H1 (cell line): Measurements from ENCODE around the gene CAMKK1. TPM values are rescaled to one million over a fixed set of nuclear protein-coding genes. Genes with fewer than 3 reads are reported as not detected.

Experiments used
- CTCF ChIA-PET: fragments of 300-600 bp; sonication (Branson Sonifier 250); formaldehyde crosslinking; loops from one replicate; lab custom pipeline; 2021; ENCODE audit not compliant: partially characterized antibody; lab: Charles Lee
- POLR2A ChIA-PET: fragments of 300-600 bp; sonication (Branson Sonifier 250); formaldehyde crosslinking; loops from one replicate; lab custom pipeline; 2021; ENCODE audit warnings: inconsistent platforms; ENCODE audit not compliant: partially characterized antibody; lab: Charles Lee
- DNase-seq, 2 experiments: peaks; one replicate each; pipeline versions ENCODE4 v3.0.0 to v3.0.0-alpha.2; 2010 to 2022; ENCODE audit warnings: low spot score in 2 of 2, low read depth in 1 of 2, mixed read lengths in 1 of 2
- FAIRE-seq: peaks from 2 replicates; lab custom pipeline; 2011; peaks lifted over from hg19 to GRCh38; lab: Jason Lieb, UNC
- H2AFZ ChIP-seq: 2 replicates; pipeline ENCODE4 v1.8.1; 2012; ENCODE audit warnings: low read length, inconsistent platforms
- H2AK5ac ChIP-seq: 2 replicates; pipeline ENCODE4 v1.6.1; 2013; ENCODE audit warnings: low read depth, low read length
- H2BK120ac ChIP-seq: replicated peaks from 2 replicates; pipeline ENCODE3; 2013; ENCODE audit warnings: low read depth, low read length, inconsistent platforms
- H2BK12ac ChIP-seq: 2 replicates; pipeline ENCODE4 v1.6.1; 2013; ENCODE audit warnings: low read depth, low read length
- H2BK15ac ChIP-seq: 2 replicates; pipeline ENCODE4 v1.6.1; 2013; ENCODE audit warnings: low read length
- H2BK20ac ChIP-seq: 2 replicates; pipeline ENCODE4 v1.6.1; 2013; ENCODE audit warnings: low read length
- H2BK5ac ChIP-seq: 2 replicates; pipeline ENCODE4 v1.6.1; 2013; ENCODE audit warnings: low read depth, low read length
- H3K14ac ChIP-seq: 2 replicates; pipeline ENCODE4 v1.6.1; 2013; ENCODE audit warnings: inconsistent platforms; ENCODE audit not compliant: insufficient read length
- H3K18ac ChIP-seq: 2 replicates; pipeline ENCODE4 v1.6.1; 2013; ENCODE audit warnings: low read length; ENCODE audit errors: extremely low read depth
- H3K23ac ChIP-seq: 2 replicates; pipeline ENCODE4 v1.6.1; 2013; ENCODE audit warnings: inconsistent platforms; ENCODE audit not compliant: insufficient read length
- H3K23me2 ChIP-seq: 2 replicates; pipeline ENCODE4 v1.6.1; 2013; ENCODE audit warnings: low read depth, low read length
- H3K27ac ChIP-seq: 2 replicates; pipeline ENCODE4 v1.6.1; 2011; ENCODE audit warnings: low read depth, low read length, inconsistent platforms
- H3K27me3 ChIP-seq, 4 experiments: replicated peaks in 1 of 4; 1 replicate in 1 of 4; 2 replicates in 3 of 4; pipeline versions ENCODE4 v1.6.1 to v1.8.1; 2011 to 2013; ENCODE audit warnings: low read length in 3 of 4, mild to moderate bottlenecking in 3 of 4, inconsistent platforms in 2 of 4, mixed read lengths in 2 of 4, moderate library complexity in 1 of 4; ENCODE audit not compliant: control insufficient read depth in 3 of 4, insufficient read depth in 3 of 4; ENCODE audit errors: extremely low read depth in 1 of 4
- H3K36me3 ChIP-seq, 4 experiments: 2 replicates each; pipeline versions ENCODE4 v1.6.1 to v1.8.1; 2011 to 2013; ENCODE audit warnings: mild to moderate bottlenecking in 4 of 4, low read length in 3 of 4, moderate library complexity in 2 of 4, control low read depth in 1 of 4, inconsistent platforms in 1 of 4; ENCODE audit not compliant: insufficient read depth in 4 of 4, control insufficient read depth in 2 of 4
- H3K4ac ChIP-seq: replicated peaks from 2 replicates; pipeline ENCODE3; 2013; ENCODE audit warnings: low read length, low read depth, mixed read lengths, inconsistent platforms; ENCODE audit not compliant: insufficient read length
- H3K4me1 ChIP-seq, 4 experiments: replicated peaks in 1 of 4; 1 replicate in 1 of 4; 2 replicates in 3 of 4; pipeline versions ENCODE4 v1.6.1 to v1.8.1; 2011 to 2013; ENCODE audit warnings: low read length in 3 of 4, inconsistent platforms in 2 of 4, mixed read lengths in 1 of 4; ENCODE audit not compliant: insufficient read depth in 4 of 4, control insufficient read depth in 3 of 4
- H3K4me2 ChIP-seq, 2 experiments: 2 replicates each; pipeline versions ENCODE4 v1.6.1 to v1.8.1; 2011 to 2013; ENCODE audit warnings: low read depth in 2 of 2, low read length in 2 of 2, control low read depth in 1 of 2, inconsistent platforms in 1 of 2, mild to moderate bottlenecking in 1 of 2; ENCODE audit not compliant: insufficient read depth in 1 of 2
- H3K4me3 ChIP-seq, 4 experiments: fragments of 200-600, 300-600 bp in 1 of 4; sonication (generic), shearing (Covaris generic), sonication (Bioruptor Twin) in 1 of 4; 2 replicates each; pipeline versions ENCODE4 v1.5.1 to v1.8.1; 2011 to 2016; ENCODE audit warnings: low read length in 4 of 4, low read depth in 3 of 4, control low read depth in 2 of 4, inconsistent platforms in 2 of 4, mild to moderate bottlenecking in 2 of 4, mixed read lengths in 1 of 4, moderate library complexity in 1 of 4; ENCODE audit not compliant: insufficient read depth in 2 of 4; ENCODE audit errors: extremely low read depth in 1 of 4
- H3K56ac ChIP-seq: replicated peaks from 2 replicates; pipeline ENCODE3; 2013; ENCODE audit warnings: low read depth, mild to moderate bottlenecking, mixed read lengths, low read length, inconsistent platforms; ENCODE audit not compliant: insufficient read length
- H3K79me1 ChIP-seq: 2 replicates; pipeline ENCODE4 v1.6.1; 2013; ENCODE audit warnings: low read depth, low read length, control low read depth
- H3K79me2 ChIP-seq, 2 experiments: 2 replicates each; pipeline versions ENCODE4 v1.6.1 to v1.8.1; 2012 to 2013; ENCODE audit warnings: low read length in 2 of 2, mild to moderate bottlenecking in 2 of 2, inconsistent platforms in 1 of 2; ENCODE audit not compliant: insufficient read depth in 2 of 2, control insufficient read depth in 1 of 2
- H3K9ac ChIP-seq, 4 experiments: replicated peaks in 1 of 4; 1 replicate in 1 of 4; 2 replicates in 3 of 4; pipeline versions ENCODE4 v1.6.1 to v1.8.1; 2011 to 2013; ENCODE audit warnings: low read depth in 3 of 4, low read length in 3 of 4, control low read depth in 2 of 4, mild to moderate bottlenecking in 2 of 4, moderate library complexity in 2 of 4, inconsistent platforms in 1 of 4; ENCODE audit errors: extremely low read depth in 1 of 4
- H3K9me3 ChIP-seq, 2 experiments: 2 replicates each; pipeline versions ENCODE4 v1.6.1 to v1.8.1; 2012 to 2013; ENCODE audit warnings: mild to moderate bottlenecking in 2 of 2, moderate library complexity in 2 of 2, control low read depth in 1 of 2, inconsistent platforms in 1 of 2, low read depth in 1 of 2, low read length in 1 of 2, mixed read lengths in 1 of 2; ENCODE audit not compliant: insufficient read depth in 2 of 2
- H4K20me1 ChIP-seq, 2 experiments: replicated peaks in 1 of 2; 2 replicates each; pipeline versions ENCODE3 to v1.8.1; 2011 to 2013; ENCODE audit warnings: inconsistent platforms in 2 of 2, low read length in 2 of 2, mild to moderate bottlenecking in 1 of 2; ENCODE audit not compliant: insufficient read depth in 2 of 2, control insufficient read depth in 1 of 2
- H4K5ac ChIP-seq: 2 replicates; pipeline ENCODE4 v1.6.1; 2013; ENCODE audit warnings: low read length, low read depth, mixed read lengths, inconsistent platforms; ENCODE audit not compliant: insufficient read length
- H4K8ac ChIP-seq: 2 replicates; pipeline ENCODE4 v1.8.0; 2013; ENCODE audit warnings: mild to moderate bottlenecking, moderate library complexity, low read length, inconsistent platforms; ENCODE audit not compliant: insufficient read depth; ENCODE audit errors: extremely low read depth
- H4K91ac ChIP-seq: replicated peaks from 2 replicates; pipeline ENCODE3; 2013; ENCODE audit warnings: low read length, mixed read lengths, inconsistent platforms; ENCODE audit not compliant: insufficient read length
- BCL11A ChIP-seq, 2 experiments: IDR thresholded peaks; one replicate each; pipeline ENCODE4 v1.6.1; 2011; ENCODE audit warnings: low read depth in 2 of 2, low read length in 2 of 2, mild to moderate bottlenecking in 2 of 2
- CBX5 ChIP-seq: fragments of 300-800, 300-1000 bp; sonication (generic); IDR thresholded peaks from 2 replicates; pipeline ENCODE4 v1.7.1; 2016; ENCODE audit warnings: antibody characterized with exemption, low read length, low read depth
- KDM5A ChIP-seq: fragments of 200-600 bp; IDR thresholded peaks from 2 replicates; pipeline ENCODE4 v1.7.1; 2012; ENCODE audit warnings: mild to moderate bottlenecking, low read length, inconsistent platforms, mixed read lengths
- PHF8 ChIP-seq: fragments of 200-600 bp; sonication (generic); conservative IDR thresholded peaks from 2 replicates; pipeline ENCODE4 v1.7.1; 2012; ENCODE audit warnings: low read depth, mild to moderate bottlenecking, inconsistent platforms, low read length, moderate library complexity
- POU5F1 ChIP-seq: IDR thresholded peaks from 2 replicates; pipeline ENCODE4 v1.6.1; 2011; ENCODE audit warnings: low read depth, mild to moderate bottlenecking, low read length, moderate library complexity
- SAP30 ChIP-seq: fragments of 300-600 bp; sonication (generic); IDR thresholded peaks from 2 replicates; pipeline ENCODE4 v1.7.1; 2012; ENCODE audit warnings: low read length, moderate library complexity, mild to moderate bottlenecking, inconsistent platforms; ENCODE audit not compliant: insufficient read depth, insufficient replicate concordance
- SIX5 ChIP-seq: IDR thresholded peaks from 2 replicates; pipeline ENCODE4 v1.6.1; 2011; ENCODE audit warnings: mild to moderate bottlenecking, low read depth, low read length
- YY1 ChIP-seq: IDR thresholded peaks from 2 replicates; pipeline ENCODE4 v1.6.1; 2011; ENCODE audit warnings: low read depth, mild to moderate bottlenecking, low read length
- WGBS, 2 experiments: shearing (Covaris generic) in 1 of 2; methylation state at CpG; one replicate each; pipeline versions ENCODE4 v1.1.6 to v1.1.7; 2013 to 2015; ENCODE audit warnings: low lambda C conversion rate in 2 of 2, mixed read lengths in 2 of 2, inconsistent platforms in 1 of 2, low coverage in 1 of 2, missing lambda C conversion rate in 1 of 2; ENCODE audit not compliant: insufficient replicate concordance in 2 of 2, insufficient coverage in 1 of 2, insufficient read length in 1 of 2; ENCODE audit errors: extremely low coverage in 1 of 2, missing lambda C conversion rate in 1 of 2; 5-methylcytosine and 5-hydroxymethylcytosine counted together
- polyA plus RNA-seq, 7 experiments: library from polyadenylated mRNA; depleted of rRNA in 3 of 7; stranded (reverse) in 5 of 7; unstranded in 2 of 7; fragments of >200 nt in 5 of 7; fragments of 200-250 nt in 2 of 7; gene quantifications; 1 replicate in 5 of 7; 2 replicates in 1 of 7; 4 replicates in 1 of 7; pipeline versions ENCODE4 v1.2.1 to v1.2.3, GENCODE V29; 2011 to 2013; ENCODE audit warnings: missing spikeins in 2 of 7, mixed read lengths in 2 of 7
- total RNA-seq: library from RNA; stranded (reverse); fragmentation: NEBNext Ultra II Directional; extraction: Animal tissue kit (Norgen Biotek cat#: 25700); gene quantifications from 2 replicates; pipeline ENCODE4 v1.2.1, GENCODE V29; 2021

CAMKK1 gene
- total and polyA plus RNA-seq, 2 of the 8 experiments (the other 6 are each of a cell fraction or from before 2014, with no cell fraction given), result 7.1 to 7.6 TPM

DNA sequence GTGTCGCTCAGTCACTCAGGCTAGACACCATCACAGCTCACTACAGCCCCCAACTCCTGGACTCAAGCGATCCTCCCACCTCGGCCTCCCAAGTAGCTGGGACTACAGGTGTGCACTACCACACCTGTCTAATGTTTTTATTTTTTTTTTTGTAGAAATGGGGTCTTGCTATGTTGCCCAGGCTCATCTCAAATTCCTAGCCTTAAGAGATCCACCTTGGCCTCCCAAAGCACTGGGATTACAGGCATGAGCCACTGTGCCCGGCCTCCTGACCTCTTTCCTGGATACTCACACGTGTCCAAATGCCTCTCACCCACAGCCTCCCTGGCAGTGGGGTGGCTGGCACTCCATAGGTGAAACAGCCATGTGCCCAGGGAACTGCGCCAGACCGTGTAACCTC lies 17.5 kb downstream of the CAMKK1 start:
- Histone ChIP-seq H3K79me2 (no peaks in the 10 kb centered on the region), H3K36me3 (peaks cover 0 to 8% (median 4%) of the 10 kb centered on the region in 4 experiments; a peak in 2 of 8 replicates), H4K8ac (no peak overlapping the region), H3K4me2 (no peak overlapping the region), H3K18ac (no peak overlapping the region), H3K4ac (no peak overlapping the region), H3K79me1 (no peaks in the 10 kb centered on the region; the same call in 1 of the 2 replicates), H3K4me1 (no peaks in the 10 kb centered on the region), H3K23ac (no peak overlapping the region), H2BK12ac (no peak overlapping the region), H3K23me2 (no peaks in the 10 kb centered on the region), H4K91ac (no peak overlapping the region), H3K27ac (no peak overlapping the region), H3K14ac (no peak overlapping the region), H2BK120ac (no peak overlapping the region), H3K56ac (no peak overlapping the region), H3K9ac (no peak overlapping the region), H2BK20ac (no peak overlapping the region), H3K27me3 (no peaks in the 10 kb centered on the region), H2AFZ (no peak overlapping the region), H2BK15ac (no peak overlapping the region), H3K4me3 (no peak overlapping the region), H4K5ac (no peak overlapping the region), H2BK5ac (no peak overlapping the region), H2AK5ac (no peak overlapping the region), H4K20me1 (peaks cover 0 to 3% of the 10 kb centered on the region in 2 experiments), H3K9me3 (no peaks in the 10 kb centered on the region)
- DNase-seq, result no peak
- ChIA-PET CTCF (no interaction called here), POLR2A (no interaction called here)
- TF ChIP-seq SIX5 (no peak), CBX5 (no peak), POU5F1 (no peak), KDM5A (no peak), YY1 (no peak), PHF8 (no peak), SAP30 (no peak), BCL11A (IDR thresholded peaks at IDR 0.05; ENCODE audit: low read depth in 2 of 2, low read length in 2 of 2) (no peak)
- FAIRE-seq, result no peak
- WGBS, 2 experiments, result 93% methylated on average over 7 of the region's 7 CpGs; no CpG with 5 or more reads in 1 of the 2 experiments
